ENCODE measurements around the gene CFAP299. TPM values are rescaled to one million over a fixed set of nuclear protein-coding genes. Genes with fewer than 3 reads are reported as not detected.

CFAP299 gene
- total and polyA plus RNA-seq, 2 of the 8 experiments (the other 6 are each of a cell fraction or from before 2014, with no cell fraction given), result not detected

DNA sequence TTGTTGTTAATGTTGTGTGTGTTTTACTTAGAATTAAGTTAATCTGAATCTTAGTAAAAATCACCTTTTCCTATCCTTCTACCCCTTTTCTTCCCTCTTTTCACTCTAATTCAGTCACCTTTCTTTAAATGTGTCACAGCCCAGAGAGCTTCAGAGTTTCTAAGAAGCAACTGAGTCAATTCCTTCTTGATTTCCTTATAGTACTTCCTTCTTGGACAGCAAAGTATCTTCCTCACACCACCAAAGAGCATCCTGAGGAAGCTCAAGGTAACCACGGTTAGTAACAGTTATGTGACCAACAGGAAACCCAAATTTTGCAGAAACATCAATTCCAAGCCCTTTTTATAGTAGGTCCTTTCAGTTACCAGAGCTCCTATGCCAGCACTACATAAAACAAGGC, 451.8 kb downstream of the CFAP299 start:
- no peak overlapping the region for H2BK12ac ChIP-seq (ENCODE audit: low read depth, low read length)
- H2BK15ac ChIP-seq (ENCODE audit: low read length), result no peak overlapping the region
- CTCF ChIA-PET (ENCODE audit: partially characterized antibody), result interaction anchor here (0.8 kb wide), 1 partner anchor 46 kb away, joined by 3 read pairs; no protein-coding TSS in a partner anchor
- H3K4me3 ChIP-seq (ENCODE audit: extremely low read depth in 1 of 4, insufficient read depth in 2 of 4, low read depth in 3 of 4, low read length in 4 of 4), result no peak overlapping the region
- no peak overlapping the region for H2BK120ac ChIP-seq (replicated peaks; ENCODE audit: low read depth, low read length)
- H3K36me3 ChIP-seq (ENCODE audit: control insufficient read depth in 2 of 4, insufficient read depth in 4 of 4, low read length in 3 of 4), result no peaks in the 10 kb centered on the region
- no peak overlapping the region for H2AK5ac ChIP-seq (ENCODE audit: low read depth, low read length)
- FAIRE-seq (no peak), DNase-seq (ENCODE audit: low read depth in 1 of 2, low spot score in 2 of 2) (no peak)
- H3K4me1 ChIP-seq (replicated peaks in 1 of 4; ENCODE audit: control insufficient read depth in 3 of 4, insufficient read depth in 4 of 4, low read length in 3 of 4), result no peaks in the 10 kb centered on the region
- no peak overlapping the region for H4K8ac ChIP-seq (ENCODE audit: extremely low read depth, insufficient read depth, low read length)
- H2BK20ac ChIP-seq (ENCODE audit: low read length), result no peak overlapping the region
- H3K23me2 ChIP-seq (ENCODE audit: low read depth, low read length), result no peaks in the 10 kb centered on the region
- no peak overlapping the region for H3K9ac ChIP-seq (replicated peaks in 1 of 4; ENCODE audit: extremely low read depth in 1 of 4, low read depth in 3 of 4, low read length in 3 of 4)
- no peaks in the 10 kb centered on the region for H3K79me2 ChIP-seq (ENCODE audit: control insufficient read depth in 1 of 2, insufficient read depth in 2 of 2, low read length in 2 of 2)
- H3K4me2 ChIP-seq (ENCODE audit: insufficient read depth in 1 of 2, low read depth in 2 of 2, low read length in 2 of 2), result no peak overlapping the region
- no peak for TF ChIP-seq TEAD4 (IDR thresholded peaks at IDR 0.05; ENCODE audit: low read depth, low read length)
- no peak for TF ChIP-seq YY1 (IDR thresholded peaks at IDR 0.05; ENCODE audit: low read depth, low read length)
- TF ChIP-seq E2F6 (IDR thresholded peaks at IDR 0.05), result no peak
- TF ChIP-seq ATF3 (IDR thresholded peaks at IDR 0.05; ENCODE audit: insufficient read depth, low read depth, low read length), result no peak
- no peaks in the 10 kb centered on the region for H3K79me1 ChIP-seq (ENCODE audit: low read depth, low read length)
- no peak overlapping the region for H3K23ac ChIP-seq (ENCODE audit: insufficient read length)
- no peak overlapping the region for H4K5ac ChIP-seq (ENCODE audit: insufficient read length, low read depth, low read length)
- H4K91ac ChIP-seq (replicated peaks; ENCODE audit: insufficient read length, low read length), result no peak overlapping the region
- 92% methylated on average over 1 of the region's 1 CpG; no CpG with 5 or more reads in 1 of the 2 experiments for WGBS, 2 experiments (ENCODE audit: extremely low coverage in 1 of 2, insufficient coverage in 1 of 2, insufficient read length in 1 of 2, insufficient replicate concordance in 2 of 2, low coverage in 1 of 2, low lambda C conversion rate in 2 of 2, missing lambda C conversion rate in 1 of 2)
- H3K56ac ChIP-seq (replicated peaks; ENCODE audit: insufficient read length, low read depth, low read length), result no peak overlapping the region
- no peak overlapping the region for H3K27ac ChIP-seq (ENCODE audit: low read depth, low read length)
- POLR2A ChIA-PET (ENCODE audit: partially characterized antibody), result no interaction called here
- no peaks in the 10 kb centered on the region for H4K20me1 ChIP-seq (replicated peaks in 1 of 2; ENCODE audit: control insufficient read depth in 1 of 2, insufficient read depth in 2 of 2, low read length in 2 of 2)
- H2BK5ac ChIP-seq (ENCODE audit: low read depth, low read length), result no peak overlapping the region
- H3K14ac ChIP-seq (ENCODE audit: insufficient read length), result no peak overlapping the region
- H3K4ac ChIP-seq (replicated peaks; ENCODE audit: insufficient read length, low read depth, low read length), result no peak overlapping the region
- H3K9me3 ChIP-seq (ENCODE audit: insufficient read depth in 2 of 2, low read depth in 1 of 2, low read length in 1 of 2), result no peaks in the 10 kb centered on the region
- H2AFZ ChIP-seq (ENCODE audit: low read length), result no peak overlapping the region
- no peak overlapping the region for H3K18ac ChIP-seq (ENCODE audit: extremely low read depth, low read length)
- H3K27me3 ChIP-seq (replicated peaks in 1 of 4; ENCODE audit: control insufficient read depth in 3 of 4, extremely low read depth in 1 of 4, insufficient read depth in 3 of 4, low read length in 3 of 4), result no peaks in the 10 kb centered on the region
